HEK293 (cell line): ENCODE data around the gene FAM168B.
A peak's percentile ranks its signal among the peaks of the same experiment; 100 is the strongest.

ENCODE experiments used
- CTCF ChIA-PET: fragments of 350-600 bp; formaldehyde crosslinking; extraction: SDS; loops from one replicate; lab custom pipeline; 2021; ENCODE audit warnings: antibody characterized with exemption; lab: Yijun Ruan, JAX
- POLR2A ChIA-PET: fragments of 300-600 bp; formaldehyde crosslinking; extraction: SDS; loops from one replicate; lab custom pipeline; 2020; ENCODE audit warnings: antibody characterized with exemption, inconsistent platforms; lab: Yijun Ruan, JAX
- H3K27ac ChIP-seq: fragments of 200-500 bp; sonication (Bioruptor generic); 2 replicates; pipeline ENCODE4 v1.5.1; 2014; ENCODE audit warnings: low read depth, low read length, control low read depth, inconsistent platforms; ENCODE audit errors: extremely low read depth
- H3K36me3 ChIP-seq, 2 experiments: fragments of 200-500 bp in 1 of 2; sonication (Bioruptor generic) in 1 of 2; 1 replicate in 1 of 2; 2 replicates in 1 of 2; pipeline ENCODE4 v1.5.1; 2014 to 2017; ENCODE audit warnings: inconsistent platforms in 2 of 2, low read length in 2 of 2; ENCODE audit not compliant: control insufficient read depth in 2 of 2, insufficient read depth in 1 of 2
- H3K4me1 ChIP-seq: fragments of 200-500 bp; sonication (Bioruptor generic); 2 replicates; pipeline ENCODE4 v1.5.1; 2014; ENCODE audit warnings: mild to moderate bottlenecking, low read length, inconsistent platforms; ENCODE audit not compliant: control insufficient read depth, insufficient read depth
- H3K4me3 ChIP-seq: 2 replicates; pipeline ENCODE4 v1.5.1; 2011; ENCODE audit warnings: low read depth, mild to moderate bottlenecking, control low read depth, low read length, moderate library complexity
- H3K9me3 ChIP-seq: fragments of 200-500 bp; sonication (Bioruptor generic); 2 replicates; pipeline ENCODE4 v1.5.1; 2014; ENCODE audit warnings: low read depth, low read length, inconsistent platforms; ENCODE audit not compliant: control insufficient read depth, insufficient read depth
- HOXC10 ChIP-seq: sonication (generic); formaldehyde crosslinking; IDR thresholded peaks from 2 replicates; pipeline ENCODE4 v1.8.1; 2023; ENCODE audit warnings: mild to moderate bottlenecking, missing genetic modification reagents
- KLF1 ChIP-seq: fragments of 450-650 bp; formaldehyde crosslinking; IDR thresholded peaks from 2 replicates; pipeline ENCODE4 v1.5.1; 2016; ENCODE audit warnings: missing biosample characterization, missing genetic modification characterization
- PRDM10 ChIP-seq: fragments of 450-650 bp; formaldehyde crosslinking; IDR thresholded peaks from 2 replicates; pipeline ENCODE4 v1.5.1; 2016; ENCODE audit warnings: missing biosample characterization, missing genetic modification characterization
- SCRT1 ChIP-seq: fragments of 450-650 bp; formaldehyde crosslinking; IDR thresholded peaks from 2 replicates; pipeline ENCODE4 v1.5.1; 2016; ENCODE audit warnings: missing biosample characterization, missing genetic modification characterization, borderline replicate concordance
- SCRT2 ChIP-seq: fragments of 450-650 bp; formaldehyde crosslinking; IDR thresholded peaks from 2 replicates; pipeline ENCODE4 v1.5.1; 2016; ENCODE audit warnings: missing biosample characterization, missing genetic modification characterization
- ZNF133 ChIP-seq: fragments of 450-650 bp; formaldehyde crosslinking; IDR thresholded peaks from 2 replicates; pipeline ENCODE4 v1.5.1; 2016; ENCODE audit warnings: missing biosample characterization, missing genetic modification characterization
- ZNF280C ChIP-seq: fragments of 450-650 bp; formaldehyde crosslinking; IDR thresholded peaks from 2 replicates; pipeline ENCODE4 v1.5.1; 2016; ENCODE audit warnings: missing biosample characterization, missing genetic modification characterization
- ZNF350 ChIP-seq: fragments of 450-650 bp; formaldehyde crosslinking; IDR thresholded peaks from 2 replicates; pipeline ENCODE4 v1.5.0; 2017; ENCODE audit warnings: missing biosample characterization, mild to moderate bottlenecking, missing genetic modification characterization
- ZNF529 ChIP-seq: fragments of 450-650 bp; formaldehyde crosslinking; IDR thresholded peaks from 2 replicates; pipeline ENCODE4 v1.5.1; 2017; ENCODE audit warnings: missing genetic modification characterization, missing biosample characterization; ENCODE audit not compliant: insufficient replicate concordance
- ZNF600 ChIP-seq: fragments of 450-650 bp; formaldehyde crosslinking; IDR thresholded peaks from 2 replicates; pipeline ENCODE4 v1.5.1; 2016; ENCODE audit warnings: missing biosample characterization, missing genetic modification characterization
- ZNF701 ChIP-seq: fragments of 450-650 bp; formaldehyde crosslinking; IDR thresholded peaks from 2 replicates; pipeline ENCODE4 v1.5.1; 2016; ENCODE audit warnings: missing biosample characterization, missing genetic modification characterization
- ZNF747 ChIP-seq: fragments of 450-650 bp; formaldehyde crosslinking; IDR thresholded peaks from 2 replicates; pipeline ENCODE4 v1.5.1; 2016; ENCODE audit warnings: missing biosample characterization, missing genetic modification characterization
- ZXDB ChIP-seq: fragments of 450-650 bp; formaldehyde crosslinking; IDR thresholded peaks from 2 replicates; pipeline ENCODE4 v1.5.1; 2016; ENCODE audit warnings: missing biosample characterization, missing genetic modification characterization

The FAM168B gene

GRCh38 chr2:131049150-131049718 lies 44.0 kb downstream of the FAM168B start:
- Histone ChIP-seq H3K9me3 (no peaks in the 10 kb centered on the region), H3K36me3 (peaks cover 13 to 87% of the 10 kb centered on the region in 2 experiments), H3K4me1 (no peaks in the 10 kb centered on the region), H3K4me3 (no peak overlapping the region), H3K27ac (no peak overlapping the region)
- CTCF ChIA-PET, result no interaction called here
- 0 out of 2 replicates have a peak, but pooled peaks have one; percentile 49 for TF ChIP-seq SCRT1
- TF ChIP-seq SCRT2 (tag by site-specific recombination), result peak; percentile 58
- TF ChIP-seq KLF1, result no peak
- POLR2A ChIA-PET, result no interaction called here

GRCh38 chr2:131048641-131049040 lies 44.6 kb downstream of the FAM168B start:
- Histone ChIP-seq H3K36me3 (peaks cover 7 to 83% of the 10 kb centered on the region in 2 experiments), H3K4me1 (no peaks in the 10 kb centered on the region), H3K4me3 (no peak overlapping the region), H3K9me3 (no peaks in the 10 kb centered on the region), H3K27ac (no peak overlapping the region)
- CTCF ChIA-PET, result no interaction called here
- TF ChIP-seq HOXC10 (no peak), ZNF600 (no peak), ZNF280C (no peak), ZXDB (tag by site-specific recombination) (no peak), ZNF133 (no peak), ZNF747 (no peak), ZNF529 (no peak), ZNF350 (no peak)
- POLR2A ChIA-PET, result no interaction called here

- Histone ChIP-seq H3K27ac (no peak overlapping the region), H3K36me3 (peaks cover 1 to 81% of the 10 kb centered on the region in 2 experiments), H3K4me1 (no peaks in the 10 kb centered on the region), H3K9me3 (no peaks in the 10 kb centered on the region), H3K4me3 (no peak overlapping the region)
- TF ChIP-seq PRDM10 (tag by site-specific recombination), result peak; percentile 54
- no peak for TF ChIP-seq ZNF701 (tag by site-specific recombination)
- POLR2A ChIA-PET, result no interaction called here
- CTCF ChIA-PET, result no interaction called here
Observed at GRCh38 chr2:131047920-131048560, 45.2 kb downstream of the FAM168B start.
